22Rv1 (cell line): Measurements from ENCODE around the gene PIGS.

Experiments used
- H3K27ac ChIP-seq: fragments of 450-650 bp; 2 replicates; pipeline ENCODE4 v1.5.1; 2017
- ZFX ChIP-seq: fragments of 450-650 bp; IDR thresholded peaks from 2 replicates; pipeline ENCODE4 v1.6.1; 2017; ENCODE audit warnings: antibody characterized with exemption, borderline replicate concordance
- TF ChIP-seq, protein P1 (sequence below): fragments of 450-650 bp; IDR thresholded peaks from 2 replicates; pipeline ENCODE4 v1.5.1; 2017; ENCODE audit warnings: mild to moderate bottlenecking

The PIGS gene

GRCh38 chr17:28571361-28572122, at the start of gene PIGS:
TSS of gene PIGS (minus strand) at chr17:28571524. CDS start at chr17:28571496, 28 bp downstream.
- TF ChIP-seq, protein P1, sequence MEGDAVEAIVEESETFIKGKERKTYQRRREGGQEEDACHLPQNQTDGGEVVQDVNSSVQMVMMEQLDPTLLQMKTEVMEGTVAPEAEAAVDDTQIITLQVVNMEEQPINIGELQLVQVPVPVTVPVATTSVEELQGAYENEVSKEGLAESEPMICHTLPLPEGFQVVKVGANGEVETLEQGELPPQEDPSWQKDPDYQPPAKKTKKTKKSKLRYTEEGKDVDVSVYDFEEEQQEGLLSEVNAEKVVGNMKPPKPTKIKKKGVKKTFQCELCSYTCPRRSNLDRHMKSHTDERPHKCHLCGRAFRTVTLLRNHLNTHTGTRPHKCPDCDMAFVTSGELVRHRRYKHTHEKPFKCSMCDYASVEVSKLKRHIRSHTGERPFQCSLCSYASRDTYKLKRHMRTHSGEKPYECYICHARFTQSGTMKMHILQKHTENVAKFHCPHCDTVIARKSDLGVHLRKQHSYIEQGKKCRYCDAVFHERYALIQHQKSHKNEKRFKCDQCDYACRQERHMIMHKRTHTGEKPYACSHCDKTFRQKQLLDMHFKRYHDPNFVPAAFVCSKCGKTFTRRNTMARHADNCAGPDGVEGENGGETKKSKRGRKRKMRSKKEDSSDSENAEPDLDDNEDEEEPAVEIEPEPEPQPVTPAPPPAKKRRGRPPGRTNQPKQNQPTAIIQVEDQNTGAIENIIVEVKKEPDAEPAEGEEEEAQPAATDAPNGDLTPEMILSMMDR = no peak
- TF ChIP-seq ZFX = no peak
- H3K27ac ChIP-seq = peak within 1 kb of the TSS; percentile 87

- TF ChIP-seq, protein P1 = no peak
- TF ChIP-seq ZFX = no peak
- H3K27ac ChIP-seq = no peak overlapping the region
These were observed 48.7 kb upstream of the PIGS start for GRCh38 chr17:28620010-28620409.

DNA sequence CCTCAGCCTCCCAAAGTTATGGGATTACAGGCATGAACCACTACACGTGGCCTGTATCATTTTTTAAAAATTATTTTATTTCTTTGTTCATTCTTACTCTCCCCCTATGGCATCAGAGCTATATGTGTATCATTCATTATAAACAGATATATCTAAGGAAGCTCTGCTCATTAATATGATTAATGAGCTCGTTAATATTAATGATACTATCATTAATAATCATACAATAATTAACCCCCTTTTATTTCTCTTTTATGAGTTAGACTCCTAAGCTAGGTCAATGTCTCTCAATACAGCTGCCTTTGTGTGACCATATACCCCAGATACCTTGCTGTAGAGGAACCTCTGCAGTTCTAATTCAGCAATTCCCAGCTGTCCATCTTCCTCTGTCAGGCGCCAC, 47.1 kb upstream of the PIGS start:
- H3K27ac ChIP-seq = no peak overlapping the region
- TF ChIP-seq, protein P1 = no peak
- TF ChIP-seq ZFX = no peak

DNA sequence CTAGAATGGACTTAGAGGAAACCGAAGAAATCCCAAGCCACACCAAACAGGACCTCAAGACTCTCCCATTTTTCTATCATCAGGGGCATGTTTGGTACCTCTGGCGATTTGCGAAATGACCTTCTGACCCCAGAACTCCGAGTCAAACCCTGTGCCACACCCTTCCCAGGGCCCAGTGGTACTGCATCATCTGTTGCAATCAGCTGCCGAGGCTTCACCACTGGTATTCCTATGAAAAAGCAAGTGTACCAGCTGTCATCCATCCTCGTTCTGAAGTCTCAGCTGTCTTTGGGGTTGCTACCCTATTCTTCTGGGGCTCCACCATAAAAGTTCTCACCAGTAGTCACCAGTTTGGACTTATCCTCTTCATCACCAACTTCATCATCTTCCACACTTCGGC, 45.0 kb upstream of the PIGS start:
- TF ChIP-seq ZFX = no peak
- TF ChIP-seq, protein P1 = no peak
- no peak overlapping the region for H3K27ac ChIP-seq

GRCh38 chr17:28615260-28615940, 44.1 kb upstream of the PIGS start:
- no peak overlapping the region for H3K27ac ChIP-seq
- TF ChIP-seq ZFX = no peak
- TF ChIP-seq, protein P1 = no peak

DNA sequence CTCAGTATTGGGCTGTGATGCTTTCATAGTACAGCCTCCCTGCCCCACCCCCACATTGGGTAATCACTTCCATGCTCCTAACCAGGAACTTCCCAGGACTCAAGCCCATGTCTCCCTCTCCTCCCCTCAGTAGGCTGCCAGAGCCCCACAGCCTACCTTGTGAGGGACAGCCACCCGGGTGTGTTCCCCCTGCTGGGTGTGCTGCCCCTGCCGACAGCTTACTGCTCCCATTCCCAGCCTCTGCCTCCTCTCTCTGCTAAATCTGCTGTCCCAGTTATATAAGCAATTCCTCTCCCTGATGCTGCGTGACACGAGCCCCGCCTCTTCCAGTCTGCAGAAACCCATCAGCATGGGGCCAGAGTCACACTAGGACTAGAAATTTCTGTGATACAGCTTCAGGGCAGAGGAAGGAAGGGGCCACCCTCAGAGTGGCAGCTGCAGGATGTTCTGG, 42.6 kb upstream of the PIGS start, which contains the start of gene RSKR:
TSS of gene RSKR (minus strand) at position 255 of the 451 bp plus-strand sequence. CDS start at position 231, 24 bp downstream.
- TF ChIP-seq, protein P1 = no peak
- no peak for TF ChIP-seq ZFX
- no peak within 1 kb of the TSS for H3K27ac ChIP-seq
